Endothelial cell of umbilical vein (primary cell): Measurements from ENCODE around the gene LSG1. TPM values are rescaled to one million over a fixed set of nuclear protein-coding genes. Genes with fewer than 3 reads are reported as not detected.

Experiments used
- BruUV-seq: library from RNA; stranded (reverse); fragments of 400-500 nt; replicated peaks from 2 replicates; lab custom pipeline; 2021; lab: Mats Ljungman, UMichigan
- CTCF ChIA-PET: fragments of 300-600, 350-600 bp; sonication (Branson Sonifier 250); formaldehyde crosslinking; loops from one replicate; lab custom pipeline; 2021; ENCODE audit warnings: antibody characterized with exemption, inconsistent platforms; lab: Charles Lee
- POLR2A ChIA-PET: fragments of 300-600, 350-600 bp; sonication (Branson Sonifier 250); formaldehyde crosslinking; loops from one replicate; lab custom pipeline; 2021; ENCODE audit warnings: antibody characterized with exemption, inconsistent platforms; lab: Charles Lee
- DNase-seq: peaks from one replicate; pipeline ENCODE4 v3.0.0-alpha.2; 2011; ENCODE audit warnings: low read depth, low spot score
- FAIRE-seq: peaks from 2 replicates; lab custom pipeline; 2011; peaks lifted over from hg19 to GRCh38; lab: Jason Lieb, UNC
- H2AFZ ChIP-seq: 2 replicates; pipeline ENCODE4 v1.6.0; 2012; ENCODE audit warnings: low read depth, low read length, control low read depth, inconsistent platforms
- H3K27ac ChIP-seq: 2 replicates; pipeline ENCODE4 v1.5.1; 2011; ENCODE audit warnings: low read depth, mild to moderate bottlenecking, control low read depth, low read length, moderate library complexity; ENCODE audit not compliant: insufficient read depth
- H3K27me3 ChIP-seq, 2 experiments: 2 replicates each; pipeline versions ENCODE4 v1.6.0 to v1.6.1; 2011; ENCODE audit warnings: low read length in 2 of 2, mixed read lengths in 1 of 2; ENCODE audit not compliant: control insufficient read depth in 2 of 2, insufficient read depth in 2 of 2
- H3K36me3 ChIP-seq, 2 experiments: 2 replicates in 1 of 2; 3 replicates in 1 of 2; pipeline ENCODE4 v1.5.1; 2011; ENCODE audit warnings: low read length in 2 of 2, mild to moderate bottlenecking in 1 of 2, moderate library complexity in 1 of 2; ENCODE audit not compliant: control insufficient read depth in 2 of 2, insufficient read depth in 2 of 2; ENCODE audit errors: extremely low read depth in 1 of 2
- H3K4me1 ChIP-seq: 3 replicates; pipeline ENCODE4 v1.5.1; 2011; ENCODE audit warnings: mild to moderate bottlenecking, low read length; ENCODE audit not compliant: control insufficient read depth, insufficient read depth; ENCODE audit errors: extremely low read depth
- H3K4me2 ChIP-seq: 2 replicates; pipeline ENCODE4 v1.6.1; 2011; ENCODE audit warnings: low read length, control low read depth, mixed read lengths; ENCODE audit not compliant: insufficient read depth
- H3K4me3 ChIP-seq, 3 experiments: fragments of 200-600 bp in 1 of 3; sonication (generic), shearing (Covaris generic) in 1 of 3; replicated peaks in 1 of 3; 2 replicates each; pipeline ENCODE4 v1.5.1; 2011 to 2016; ENCODE audit warnings: control low read depth in 3 of 3, low read length in 3 of 3, mild to moderate bottlenecking in 2 of 3, inconsistent platforms in 1 of 3, low read depth in 1 of 3, moderate library complexity in 1 of 3; ENCODE audit not compliant: insufficient read depth in 1 of 3
- H3K79me2 ChIP-seq: 2 replicates; pipeline ENCODE4 v1.6.0; 2012; ENCODE audit warnings: low read length, inconsistent platforms; ENCODE audit not compliant: control insufficient read depth, insufficient read depth
- H3K9ac ChIP-seq: replicated peaks from 2 replicates; pipeline ENCODE3; 2011; ENCODE audit warnings: low read length, control low read depth; ENCODE audit not compliant: insufficient read depth; ENCODE audit errors: extremely low read depth
- H3K9me1 ChIP-seq: replicated peaks from 3 replicates; pipeline ENCODE4 v1.6.0; 2011; ENCODE audit warnings: mild to moderate bottlenecking, low read length; ENCODE audit not compliant: control insufficient read depth, insufficient read depth; ENCODE audit errors: extremely low read depth
- H3K9me3 ChIP-seq: replicated peaks from 2 replicates; pipeline ENCODE4 v1.5.1; 2012; ENCODE audit warnings: low read length, inconsistent platforms; ENCODE audit not compliant: control insufficient read depth, insufficient read depth
- H4K20me1 ChIP-seq: replicated peaks from 2 replicates; pipeline ENCODE3; 2011; ENCODE audit warnings: mild to moderate bottlenecking, low read length; ENCODE audit not compliant: control insufficient read depth, insufficient read depth; ENCODE audit errors: extremely low read depth
- CTCF ChIP-seq, 2 donors: IDR thresholded peaks; 1 replicate in 1 of 2; 2 replicates in 1 of 2; pipeline ENCODE4 v1.5.1; 2011; ENCODE audit warnings: low read length in 2 of 2, mild to moderate bottlenecking in 2 of 2, moderate library complexity in 2 of 2, control low read depth in 1 of 2, inconsistent platforms in 1 of 2, low read depth in 1 of 2; ENCODE audit not compliant: insufficient read depth in 1 of 2; ENCODE audit errors: extremely low read depth in 1 of 2
- EZH2 ChIP-seq: IDR thresholded peaks from 2 replicates; pipeline ENCODE4 v1.6.1; 2012; ENCODE audit warnings: borderline replicate concordance, low read depth, mild to moderate bottlenecking, moderate library complexity, low read length, inconsistent platforms; ENCODE audit not compliant: severe bottlenecking
- FOS ChIP-seq: IDR thresholded peaks from 2 replicates; pipeline ENCODE4 v1.6.1; 2011; ENCODE audit warnings: mild to moderate bottlenecking, low read length, moderate library complexity, borderline replicate concordance; ENCODE audit not compliant: insufficient read depth
- GATA2 ChIP-seq: IDR thresholded peaks from 2 replicates; pipeline ENCODE4 v1.7.0; 2011; ENCODE audit warnings: low read depth, mild to moderate bottlenecking, moderate library complexity, mixed read lengths, low read length; ENCODE audit not compliant: insufficient read length, insufficient read depth
- JUN ChIP-seq: IDR thresholded peaks from 2 replicates; pipeline ENCODE4 v1.6.1; 2011; ENCODE audit warnings: borderline replicate concordance, low read depth; ENCODE audit not compliant: insufficient read length, insufficient read depth
- MAX ChIP-seq: IDR thresholded peaks from 2 replicates; pipeline ENCODE4 v1.6.1; 2011; ENCODE audit not compliant: insufficient read depth, insufficient read length
- MYC ChIP-seq: IDR thresholded peaks from one replicate; pipeline ENCODE4 v1.6.1; 2011; ENCODE audit warnings: mild to moderate bottlenecking, low read depth, low read length
- POLR2AphosphoS5 ChIP-seq: IDR thresholded peaks from 2 replicates; pipeline ENCODE4 v1.6.1; 2012; ENCODE audit warnings: low read depth, mild to moderate bottlenecking, control low read depth, low read length, moderate library complexity; ENCODE audit not compliant: insufficient read depth
- dilution Hi-C: fragments of 300-500 bp; cut with MboI; formaldehyde crosslinking; loops from one replicate; pipeline ENCODE4 v1.15.0; 2019; ENCODE audit warnings: low sequenced_read_pairs; ENCODE audit not compliant: extremely low pct_ligation_motif_present
- intact Hi-C: fragments of 100-400 bp; cut with micrococcal nuclease; formaldehyde crosslinking; loops from one replicate; pipeline ENCODE4 v1.10.0; 2022
- polyA plus RNA-seq, 4 experiments: library from polyadenylated mRNA; depleted of rRNA in 3 of 4; stranded (reverse) in 3 of 4; unstranded in 1 of 4; fragments of >200 nt; gene quantifications; 2 replicates each; pipeline versions ENCODE4 v1.2.1 to v1.2.3, GENCODE V29; 2011 to 2012; ENCODE audit warnings: missing spikeins in 1 of 4
- total RNA-seq: library from RNA; stranded (reverse); gene quantifications from 2 replicates; pipeline ENCODE4 v1.2.3, GENCODE V29; 2021

LSG1 gene
- total and polyA plus RNA-seq, 2 donors (not counting 3 experiments of a cell fraction or from before 2014, with no cell fraction given): 50.0 to 52.7 TPM

- FAIRE-seq: no peak
- Histone ChIP-seq H3K27me3 (no peaks in the 10 kb centered on the region), H2AFZ (no peak overlapping the region), H3K9ac (no peak overlapping the region), H4K20me1 (no peaks in the 10 kb centered on the region), H3K9me1 (no peaks in the 10 kb centered on the region), H3K4me2 (no peak overlapping the region), H3K4me1 (peaks cover 5% of the 10 kb centered on the region), H3K79me2 (no peaks in the 10 kb centered on the region), H3K36me3 (no peaks in the 10 kb centered on the region), H3K9me3 (no peaks in the 10 kb centered on the region), H3K27ac (no peak overlapping the region), H3K4me3 (no peak overlapping the region)
- ChIA-PET POLR2A (no interaction called here), CTCF (interaction anchor here (0.7 to 1.6 kb wide), 2 partner anchors 10 to 15 kb away, joined by 3 read pairs; no protein-coding TSS in a partner anchor)
- TF ChIP-seq CTCF (IDR thresholded peaks at IDR 0.05; ENCODE audit: extremely low read depth in 1 of 2, insufficient read depth in 1 of 2, low read depth in 1 of 2, low read length in 2 of 2): no peak
- TF ChIP-seq MAX: no peak
- no peak for TF ChIP-seq MYC
- TF ChIP-seq EZH2: no peak
- no peak for TF ChIP-seq GATA2
- TF ChIP-seq JUN: no peak
- TF ChIP-seq POLR2AphosphoS5: no peak
- no peak for TF ChIP-seq FOS
- intact Hi-C loops (no loop called here), dilution Hi-C loops (loop anchor here (25.0 kb wide), 1 partner anchor 416 kb away; no protein-coding TSS in a partner anchor)
- BruUV-seq: no TSS peak
- DNase-seq: no peak
These were observed 24.7 kb upstream of the LSG1 start for GRCh38 chr3:194696702-194697101.
